ENCODE results near the gene BICRAL.

DNA sequence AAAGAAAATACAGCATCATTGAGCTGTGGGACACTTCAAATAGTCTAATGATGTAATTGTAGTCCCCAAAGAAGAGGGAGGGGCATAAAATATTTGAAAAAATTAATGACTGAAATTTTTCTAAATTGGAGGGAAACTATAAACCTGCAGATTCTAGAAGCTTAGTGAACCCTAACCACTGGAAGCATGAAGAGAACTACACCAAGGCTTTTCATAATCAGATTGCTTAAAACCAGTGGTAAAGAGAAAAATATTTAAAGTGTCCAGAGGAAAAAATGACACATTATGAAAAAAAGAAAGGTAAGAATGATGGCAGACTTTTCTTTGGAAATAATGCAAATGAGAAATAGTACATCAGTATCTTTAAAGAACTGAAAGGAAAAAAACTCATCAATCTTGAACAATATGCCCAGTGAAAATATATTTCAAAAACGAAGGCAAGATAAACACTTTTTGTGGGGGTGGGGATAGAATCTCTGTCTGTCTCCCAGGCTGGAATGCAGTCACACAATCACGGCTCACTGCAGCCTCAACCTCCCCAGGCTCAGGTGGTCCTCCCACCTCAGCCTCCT, 31.3 kb downstream of the BICRAL start:
- TF ChIP-seq, protein P1, sequence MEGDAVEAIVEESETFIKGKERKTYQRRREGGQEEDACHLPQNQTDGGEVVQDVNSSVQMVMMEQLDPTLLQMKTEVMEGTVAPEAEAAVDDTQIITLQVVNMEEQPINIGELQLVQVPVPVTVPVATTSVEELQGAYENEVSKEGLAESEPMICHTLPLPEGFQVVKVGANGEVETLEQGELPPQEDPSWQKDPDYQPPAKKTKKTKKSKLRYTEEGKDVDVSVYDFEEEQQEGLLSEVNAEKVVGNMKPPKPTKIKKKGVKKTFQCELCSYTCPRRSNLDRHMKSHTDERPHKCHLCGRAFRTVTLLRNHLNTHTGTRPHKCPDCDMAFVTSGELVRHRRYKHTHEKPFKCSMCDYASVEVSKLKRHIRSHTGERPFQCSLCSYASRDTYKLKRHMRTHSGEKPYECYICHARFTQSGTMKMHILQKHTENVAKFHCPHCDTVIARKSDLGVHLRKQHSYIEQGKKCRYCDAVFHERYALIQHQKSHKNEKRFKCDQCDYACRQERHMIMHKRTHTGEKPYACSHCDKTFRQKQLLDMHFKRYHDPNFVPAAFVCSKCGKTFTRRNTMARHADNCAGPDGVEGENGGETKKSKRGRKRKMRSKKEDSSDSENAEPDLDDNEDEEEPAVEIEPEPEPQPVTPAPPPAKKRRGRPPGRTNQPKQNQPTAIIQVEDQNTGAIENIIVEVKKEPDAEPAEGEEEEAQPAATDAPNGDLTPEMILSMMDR (IDR thresholded peaks at IDR 0.05) = no peak
- TF ChIP-seq EP300 (IDR thresholded peaks at IDR 0.05) (no peak), POLR2AphosphoS5 (IDR thresholded peaks at IDR 0.05) (no peak)
